Hematopoietic multipotent progenitor cell treated with erythropoietin and hydrocortisone succinate and interleukin-3 and kit ligand, for 6 days (in vitro differentiated cells): ENCODE measurements around the gene ZC2HC1C.

Experiments
- DNase-seq: peaks from one replicate; pipeline ENCODE4 v3.0.0-alpha.2; 2015

The ZC2HC1C gene

GRCh38 chr14:75069121-75069810 is at the start of gene ZC2HC1C:
Gene ZC2HC1C (plus strand): TSS chr14:75069641. CDS start chr14:75070574, 933 bp downstream.
- peak; percentile 89 for DNase-seq

- DNase-seq = peak; percentile 70
These were observed 46.8 kb upstream of the ZC2HC1C start for GRCh38 chr14:75022655-75023054.

- DNase-seq = no peak
These were observed 46.3 kb upstream of the ZC2HC1C start for GRCh38 chr14:75023108-75023507.

- DNase-seq = peak; percentile 43
These were observed 44.4 kb upstream of the ZC2HC1C start for GRCh38 chr14:75025082-75025481.

GRCh38 chr14:75025876-75026275 is 43.6 kb upstream of the ZC2HC1C start:
- DNase-seq = no peak

GRCh38 chr14:75030147-75030546 is 39.3 kb upstream of the ZC2HC1C start:
- DNase-seq = no peak

GRCh38 chr14:75032939-75033338 is 36.5 kb upstream of the ZC2HC1C start:
- no peak for DNase-seq

GRCh38 chr14:75040507-75040906 is 28.9 kb upstream of the ZC2HC1C start:
- peak; percentile 70 for DNase-seq

GRCh38 chr14:75040959-75041358 is 28.5 kb upstream of the ZC2HC1C start:
- DNase-seq = no peak

GRCh38 chr14:75041613-75042012 is 27.8 kb upstream of the ZC2HC1C start:
- no peak for DNase-seq

- DNase-seq = no peak
These were observed 27.4 kb upstream of the ZC2HC1C start for GRCh38 chr14:75042035-75042434.

- DNase-seq = peak; percentile 34
These were observed 25.1 kb upstream of the ZC2HC1C start for GRCh38 chr14:75044322-75044721.

- peak; percentile 42 for DNase-seq
These were observed 24.7 kb upstream of the ZC2HC1C start for GRCh38 chr14:75044752-75045151.

GRCh38 chr14:75046275-75046674 is 23.2 kb upstream of the ZC2HC1C start:
- no peak for DNase-seq

- no peak for DNase-seq
These were observed 22.5 kb upstream of the ZC2HC1C start for GRCh38 chr14:75046899-75047298.

- no peak for DNase-seq
These were observed 21.9 kb upstream of the ZC2HC1C start for GRCh38 chr14:75047506-75047905.

GRCh38 chr14:75048101-75048500 is 21.3 kb upstream of the ZC2HC1C start:
- no peak for DNase-seq

GRCh38 chr14:75049136-75049535 is 20.3 kb upstream of the ZC2HC1C start:
- no peak for DNase-seq

GRCh38 chr14:75049731-75050201 is 19.7 kb upstream of the ZC2HC1C start:
- DNase-seq = no peak

GRCh38 chr14:75050852-75051555 is 18.4 kb upstream of the ZC2HC1C start, which contains the start of gene MLH3:
Gene MLH3 (minus strand): TSS chr14:75051467. CDS start chr14:75049655, 1,812 bp downstream.
- DNase-seq = peak; percentile 90

- no peak for DNase-seq
These were observed 17.9 kb upstream of the ZC2HC1C start for GRCh38 chr14:75051556-75051899.

GRCh38 chr14:75053396-75054291 is 15.8 kb upstream of the ZC2HC1C start:
- DNase-seq = peak; percentile 28

- no peak for DNase-seq
These were observed 15.0 kb upstream of the ZC2HC1C start for GRCh38 chr14:75054421-75054820.
